Right hindlimb (tissue), 1 donor: ENCODE data around the gene GLP1R.

Experiments used
- DNase-seq: peaks from one replicate; pipeline ENCODE4 v3.0.0-alpha.2; 2018

The GLP1R gene

DNA sequence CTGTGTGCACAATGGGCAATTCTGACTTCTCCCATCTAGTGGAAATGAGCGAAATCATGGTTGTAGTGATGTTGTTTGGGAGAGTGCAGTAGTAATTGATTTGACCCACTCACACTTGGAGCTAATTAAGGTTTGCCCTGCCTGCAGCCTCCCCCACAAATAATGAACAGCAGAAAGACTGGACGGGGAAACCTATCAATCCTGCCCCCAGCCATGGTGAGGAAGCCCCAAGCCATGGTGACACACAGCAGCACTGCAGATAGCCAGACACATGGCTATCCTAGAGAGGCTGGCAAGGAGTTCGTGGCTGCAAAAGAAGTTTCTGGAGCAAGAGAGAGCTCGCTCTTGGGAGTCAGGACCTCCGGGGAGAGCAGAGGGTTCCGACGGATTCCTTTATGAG lies 38.6 kb downstream of the GLP1R start:
- DNase-seq: no peak

GRCh38 chr6:39088331-39088730 lies 39.8 kb downstream of the GLP1R start:
- DNase-seq: peak; percentile 64

- no peak for DNase-seq
Observed at GRCh38 chr6:39090036-39090435, 41.5 kb downstream of the GLP1R start.

DNA sequence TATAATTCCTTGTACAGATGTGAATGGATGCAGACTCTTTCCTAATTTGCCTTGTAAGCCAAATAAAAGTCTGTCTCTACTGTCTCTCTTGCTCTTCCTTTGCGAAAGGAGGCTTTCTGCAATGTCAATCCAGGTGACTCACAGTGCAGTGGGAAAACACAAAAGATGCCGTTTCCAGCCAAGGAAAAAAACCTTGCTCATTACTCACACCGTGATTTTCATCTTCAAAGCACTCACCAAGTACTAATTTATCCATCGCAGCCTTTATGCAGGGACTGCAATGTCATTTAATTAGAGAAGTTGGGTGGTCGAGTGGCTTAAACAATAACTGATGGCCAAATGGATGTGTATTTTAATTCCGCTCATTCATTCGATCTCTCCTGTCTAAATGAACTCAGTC lies 42.6 kb downstream of the GLP1R start:
- no peak for DNase-seq

DNA sequence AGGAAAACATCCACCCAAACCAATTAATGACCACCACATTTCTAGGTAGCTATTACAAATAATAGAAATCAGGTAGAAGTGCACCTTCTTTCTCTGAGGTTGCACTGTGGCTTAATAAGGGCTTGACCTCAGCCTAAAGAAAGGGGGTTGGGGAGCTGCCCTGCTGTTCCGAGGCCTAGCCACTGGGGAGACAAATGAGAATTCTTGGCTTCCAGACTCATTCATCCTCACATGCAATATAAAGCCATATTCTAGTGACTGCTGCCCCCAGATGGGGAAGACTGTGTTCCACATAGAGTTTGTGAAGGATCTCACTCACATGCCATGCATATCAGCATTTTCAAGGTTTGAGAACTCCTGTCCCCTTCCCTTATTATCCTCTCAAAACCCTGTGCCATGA lies 43.5 kb downstream of the GLP1R start:
- DNase-seq: no peak

- DNase-seq: no peak
Observed at GRCh38 chr6:39093149-39093708, 44.6 kb downstream of the GLP1R start.

DNA sequence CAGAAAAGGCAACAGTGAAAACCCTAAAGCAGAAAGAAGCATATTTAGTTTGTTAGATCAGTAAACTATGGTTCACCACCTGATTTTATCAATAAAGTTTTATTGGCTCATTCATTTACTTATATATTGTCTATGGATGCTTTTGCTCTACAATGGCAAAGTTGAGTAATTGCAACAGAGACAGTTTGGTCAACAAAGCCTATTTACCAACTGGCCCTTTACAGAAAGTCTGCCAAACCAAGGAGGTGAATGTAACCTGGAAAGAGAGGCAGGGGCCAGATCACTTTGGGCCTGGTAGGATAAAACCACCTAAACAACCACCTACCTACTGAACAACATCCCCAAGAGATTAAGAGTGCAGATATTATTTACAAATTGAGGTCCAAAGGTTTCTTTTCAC lies 47.0 kb downstream of the GLP1R start:
- no peak for DNase-seq

- DNase-seq: no peak
Observed at GRCh38 chr6:39100358-39100757, 51.8 kb downstream of the GLP1R start.

DNA sequence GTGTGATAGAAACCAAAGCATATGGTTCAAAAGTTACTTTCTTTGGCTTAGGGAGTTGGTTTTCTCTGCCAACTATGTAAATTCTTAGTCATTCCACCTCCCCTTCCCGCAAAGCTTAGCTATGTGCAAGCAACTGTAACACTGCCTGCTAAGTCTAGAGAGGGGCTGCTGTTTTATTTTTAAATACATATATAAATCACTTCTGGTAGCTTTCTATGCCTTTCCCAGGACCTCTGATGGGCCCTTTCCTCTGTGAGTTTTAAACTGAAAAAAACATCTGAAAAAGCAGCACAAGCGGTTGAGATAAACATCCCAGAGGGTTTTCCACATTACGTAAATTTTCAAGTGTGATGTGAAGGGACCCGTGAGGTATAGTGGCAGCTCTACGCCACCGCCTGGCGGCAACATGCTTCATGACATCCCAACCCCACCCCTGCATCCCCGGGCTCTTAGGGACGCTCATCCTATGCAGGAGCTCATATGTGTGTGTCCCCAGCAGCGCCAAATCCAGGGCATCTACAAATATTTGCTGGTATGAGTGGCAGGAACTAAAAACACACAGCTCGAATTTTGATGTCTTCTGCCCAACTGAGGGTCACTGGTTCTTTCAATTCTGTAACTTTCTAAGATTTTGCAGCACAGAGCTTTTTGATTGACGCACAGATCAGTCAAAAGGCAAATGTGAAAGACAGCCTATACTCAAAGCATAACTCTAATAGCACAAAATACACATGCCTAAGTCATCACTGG lies 53.7 kb downstream of the GLP1R start:
- peak; percentile 42 for DNase-seq

DNA sequence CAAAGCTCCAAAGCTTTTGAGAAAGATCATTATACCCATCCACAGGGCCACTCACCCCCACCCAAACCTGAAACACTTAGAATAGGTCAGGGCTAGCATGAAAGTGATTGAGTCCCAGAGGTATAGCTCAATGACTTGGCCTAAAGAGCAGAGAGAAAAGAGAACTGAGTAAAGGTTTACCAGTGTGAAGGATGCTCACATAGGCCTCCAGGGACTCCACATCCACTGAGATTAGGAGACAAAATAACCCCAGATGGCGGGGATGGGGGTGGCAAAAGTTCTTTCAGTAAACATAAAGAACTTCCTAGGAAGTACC lies 54.2 kb downstream of the GLP1R start:
- DNase-seq: no peak

DNA sequence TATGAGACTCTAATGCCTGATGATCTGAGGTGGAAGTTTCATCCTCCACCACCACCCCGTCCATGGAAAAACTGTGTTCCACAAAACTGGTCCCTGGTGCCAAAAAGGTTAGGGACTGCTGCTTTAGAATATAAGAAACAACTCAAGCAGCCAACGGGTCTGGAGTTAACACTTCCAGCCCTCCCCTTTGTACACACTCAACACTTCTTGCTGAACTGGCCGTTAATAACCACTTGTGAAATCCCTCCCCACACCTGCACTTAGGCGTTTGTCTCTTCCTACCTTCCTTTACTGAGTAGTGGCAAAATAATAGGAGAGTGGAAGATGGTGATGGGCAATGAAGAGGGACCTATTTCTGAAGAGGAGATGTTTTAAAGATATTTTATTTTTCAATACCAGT lies 55.9 kb downstream of the GLP1R start:
- no peak for DNase-seq

GRCh38 chr6:39107034-39107433 lies 58.5 kb downstream of the GLP1R start:
- DNase-seq: no peak

GRCh38 chr6:39107641-39108040 lies 59.1 kb downstream of the GLP1R start:
- no peak for DNase-seq

DNA sequence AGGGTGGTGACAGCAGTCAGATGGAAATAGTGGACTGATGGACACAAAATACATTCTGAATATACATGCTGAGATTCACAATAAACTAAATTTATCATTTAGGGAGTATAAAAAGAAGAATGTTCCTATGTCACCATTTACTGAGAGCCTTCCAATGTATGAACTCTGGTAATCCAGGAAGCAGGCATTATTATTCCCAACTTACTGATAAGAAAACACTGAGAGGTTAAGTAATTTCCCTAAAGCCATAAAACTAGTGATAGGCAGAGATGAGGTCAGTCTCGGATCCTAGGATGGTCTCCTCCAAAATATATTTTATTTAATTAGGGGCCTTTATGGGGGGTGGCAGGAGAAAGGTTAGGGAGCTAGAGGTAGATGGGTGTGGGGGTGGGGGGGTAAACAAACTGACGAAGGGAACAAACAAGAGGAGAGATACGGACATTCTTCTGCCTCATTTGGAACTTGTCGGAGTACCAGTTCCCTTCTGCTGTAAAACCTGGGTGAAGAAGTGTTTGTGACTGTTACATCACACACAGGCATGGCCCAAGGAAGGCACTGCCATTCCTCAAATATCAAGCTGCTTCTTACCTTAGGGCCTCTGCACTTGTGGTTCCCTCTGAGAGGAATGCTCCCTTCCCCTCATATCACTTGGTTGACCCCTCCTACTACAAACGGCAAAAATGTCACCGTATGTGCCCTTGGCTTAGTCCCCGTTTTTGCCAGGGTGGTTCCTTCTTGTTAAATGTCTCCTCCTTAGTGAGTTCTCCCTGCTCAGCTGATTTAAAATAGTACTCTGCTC lies 59.7 kb downstream of the GLP1R start:
- DNase-seq: no peak

- DNase-seq: no peak
Observed at GRCh38 chr6:39111280-39111679, 62.7 kb downstream of the GLP1R start.

- no peak for DNase-seq
Observed at GRCh38 chr6:39113788-39114187, 65.2 kb downstream of the GLP1R start.

GRCh38 chr6:39114388-39114703 lies 65.8 kb downstream of the GLP1R start:
- DNase-seq: no peak

GRCh38 chr6:39114704-39115599 lies 66.4 kb downstream of the GLP1R start, which contains the start of gene SAYSD1:
Gene SAYSD1, minus strand, starts transcription at chr6:39115186. Its CDS starts 97 bp downstream, at chr6:39115089.
- DNase-seq: peak; percentile 93

GRCh38 chr6:39118921-39119320 lies 70.3 kb downstream of the GLP1R start:
- DNase-seq: no peak

DNA sequence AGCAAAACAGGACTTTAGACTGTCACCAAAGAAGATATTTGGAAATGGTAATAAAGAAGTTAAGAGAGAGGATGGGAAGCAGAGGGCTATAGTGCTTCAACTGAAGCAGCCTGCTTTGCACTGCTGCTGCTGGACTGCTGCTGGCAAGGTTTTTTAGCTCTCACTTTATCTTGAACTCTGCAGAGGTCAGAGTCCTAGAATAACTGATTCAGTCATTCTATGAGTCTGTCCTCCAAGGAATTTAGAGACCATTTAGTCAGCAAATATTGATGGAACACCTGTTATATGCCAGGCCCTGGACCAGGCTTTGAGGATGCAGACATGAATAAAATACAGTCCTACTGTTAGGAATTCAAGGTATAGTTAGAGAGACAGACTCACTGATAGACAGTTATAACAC lies 75.5 kb downstream of the GLP1R start:
- DNase-seq: no peak

DNA sequence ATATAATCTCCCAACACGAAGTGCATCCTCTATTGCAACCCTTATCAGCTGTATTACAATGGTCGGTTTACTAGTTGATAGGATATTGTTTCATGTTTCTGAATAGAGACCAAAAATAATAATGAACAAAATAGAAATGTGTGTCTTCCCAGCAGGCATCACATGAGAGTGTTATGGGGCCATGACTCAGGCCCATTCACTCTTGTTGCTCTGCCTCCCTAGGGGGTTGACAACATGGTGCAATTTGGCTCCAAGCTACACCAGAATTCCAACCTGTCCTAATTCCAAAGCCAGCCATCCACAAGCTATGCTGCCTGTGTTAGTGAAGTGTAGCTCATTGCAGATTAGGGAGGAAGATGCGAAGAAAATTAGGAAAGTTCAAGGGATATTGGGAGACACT lies 79.5 kb downstream of the GLP1R start:
- no peak for DNase-seq

GRCh38 chr6:39128832-39129231 lies 80.3 kb downstream of the GLP1R start:
- no peak for DNase-seq

GRCh38 chr6:39130691-39131090 lies 82.1 kb downstream of the GLP1R start:
- no peak for DNase-seq
